ENCODE results near the gene EP400.
A peak's percentile ranks its signal among the peaks of the same experiment; 100 is the strongest.
"Not testable (repeated sequence)": the region's sequence is repeated elsewhere in the genome, so short reads cannot be mapped to it uniquely, and the experiment has no call there.

Gene EP400

DNA sequence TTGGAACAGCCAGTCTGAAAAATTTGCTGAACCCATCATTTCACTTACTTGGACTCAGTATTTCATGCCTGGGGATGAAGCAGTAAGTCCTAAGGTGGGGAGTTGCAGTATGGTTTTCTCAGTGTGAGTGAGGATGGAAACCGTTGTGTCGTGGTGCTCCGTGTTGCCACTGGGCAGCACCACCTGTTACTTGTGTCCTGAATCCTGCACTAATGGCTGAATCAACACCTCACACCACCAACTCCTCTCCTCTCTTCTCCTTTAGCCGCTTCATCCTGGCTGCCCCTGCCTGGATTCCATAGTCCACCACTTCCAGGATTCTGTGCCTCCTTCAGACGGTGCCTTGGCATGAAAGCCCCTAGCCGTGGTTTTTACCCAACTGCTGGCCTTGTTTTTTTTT lies 3.0 kb upstream of the EP400 start:
- peak in 2 of 10 donors; percentile 4 to 14 for DNase-seq
- intact Hi-C loops (cut with DNase I) = no loop called here

DNA sequence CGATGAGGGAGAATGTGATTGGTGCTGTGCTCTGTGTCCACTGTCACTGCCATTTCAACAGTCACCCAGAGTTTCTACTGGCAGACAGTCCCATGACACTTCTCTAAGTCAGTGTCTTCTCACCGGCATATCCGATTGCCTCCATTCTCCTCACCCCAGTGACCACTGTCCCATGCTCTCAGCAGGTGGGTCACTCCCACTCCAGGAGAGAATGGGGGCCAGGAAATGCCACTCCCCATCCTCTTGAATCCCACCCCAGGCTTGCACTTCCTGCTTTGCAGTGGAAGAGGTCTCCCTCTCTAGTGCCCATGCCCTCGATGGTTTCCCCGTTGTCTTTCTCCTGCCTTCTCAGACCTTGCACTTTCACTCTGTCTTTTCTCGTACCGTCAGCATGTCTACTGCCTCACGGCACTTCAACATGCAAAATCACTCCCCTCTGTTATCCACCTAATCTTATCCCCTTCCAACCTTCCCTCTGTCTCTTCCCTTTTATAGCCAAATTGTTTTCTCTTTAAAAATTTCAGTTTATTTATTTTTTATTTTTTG lies 2.2 kb upstream of the EP400 start:
- intact Hi-C loops (cut with DNase I) = no loop called here
- DNase-seq = peak in 2 of 10 donors; percentile 25 to 27

GRCh38 chr12:131948166-131948712 lies 1.5 kb upstream of the EP400 start:
- DNase-seq = peak in 3 of 10 donors; percentile 18 to 35 (median 21)

DNA sequence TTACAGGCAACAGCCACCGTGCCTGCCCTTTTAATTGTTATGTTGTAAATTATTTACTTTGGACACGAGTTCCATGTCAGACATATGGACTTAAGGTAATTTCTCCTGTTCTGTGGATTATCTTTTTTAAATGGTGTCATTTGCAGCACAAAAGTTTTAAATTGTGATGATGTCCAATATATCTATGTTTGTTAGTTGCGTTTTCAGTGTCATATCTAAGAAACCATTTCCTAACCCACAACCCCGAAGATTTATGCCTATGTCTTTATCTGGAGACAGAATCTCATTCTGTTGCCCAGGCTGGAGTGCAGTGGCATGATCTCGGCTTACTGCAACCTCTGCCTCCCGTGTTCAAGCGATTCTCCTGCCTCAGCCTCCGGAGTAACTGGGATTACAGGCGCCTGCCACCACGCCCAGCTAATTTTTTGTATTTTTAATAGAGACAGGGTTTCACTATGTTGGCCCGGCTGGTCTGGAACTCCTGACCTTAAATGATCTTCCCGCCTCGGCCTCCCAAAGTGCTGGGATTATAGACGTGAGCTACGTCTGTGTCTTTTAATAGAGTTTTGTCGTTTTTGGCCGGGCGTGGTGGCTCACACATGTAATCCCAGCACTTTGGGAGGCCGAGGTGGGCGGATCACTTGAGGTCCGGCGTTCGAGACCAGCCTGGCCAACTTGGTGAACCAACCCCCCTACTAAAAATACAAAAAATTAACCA lies 870 bp upstream of the EP400 start:
- intact Hi-C loops (cut with DNase I) = loop anchor here (1.0 kb wide), 2 partner anchors 20 to 55 kb away; partner anchors contain the start of genes PUS1 and ULK1
- not testable (repeated sequence) for DNase-seq

More at GRCh38 chr12:131948166-131948712, 1.5 kb upstream of the EP400 start:
- intact Hi-C loops (cut with DNase I) = no loop called here

DNA sequence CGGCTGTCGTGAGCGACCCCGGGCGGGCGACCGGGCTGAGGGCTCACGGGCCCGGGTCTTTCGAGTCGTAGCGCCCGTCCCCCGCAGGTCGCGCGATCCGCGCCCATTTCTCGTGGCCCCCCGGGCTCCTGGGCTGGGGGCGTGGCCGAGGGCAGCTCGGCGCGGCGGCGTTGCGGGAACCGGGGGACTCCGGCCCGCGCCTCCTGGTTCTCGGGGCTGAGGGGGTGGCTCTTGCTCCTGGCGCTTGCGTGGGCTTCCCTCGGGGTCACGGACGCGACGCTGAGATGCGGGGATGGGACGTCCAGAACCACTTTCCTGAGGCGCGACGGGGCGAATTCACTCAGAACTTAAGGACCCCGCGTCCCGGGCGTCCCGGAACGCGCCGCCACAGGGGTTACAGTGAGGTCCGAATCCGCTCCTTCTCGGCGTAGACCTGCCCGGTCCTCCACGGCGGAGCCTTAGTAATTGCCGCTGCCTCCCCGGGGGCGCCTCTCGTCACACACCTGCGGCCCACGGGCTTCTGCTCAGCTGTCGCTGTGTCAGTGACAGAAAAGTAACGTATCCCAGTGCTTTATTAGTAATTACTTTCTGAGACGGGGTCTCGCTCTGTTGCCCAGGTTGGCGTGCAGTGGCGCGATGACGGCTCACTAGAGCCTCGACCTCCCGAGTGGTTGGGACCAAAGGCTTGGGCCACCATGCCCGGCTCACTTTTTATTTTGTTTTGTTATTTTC lies 606 bp downstream of the EP400 start:
- intact Hi-C loops (cut with DNase I) = no loop called here
- peak in 1 of 10 donors; percentile 81 for DNase-seq

GRCh38 chr12:131953810-131954209 lies 4.1 kb downstream of the EP400 start:
- DNase-seq = peak in 1 of 10 donors; percentile 17
- intact Hi-C loops (cut with DNase I) = not testable (repeated sequence)

DNA sequence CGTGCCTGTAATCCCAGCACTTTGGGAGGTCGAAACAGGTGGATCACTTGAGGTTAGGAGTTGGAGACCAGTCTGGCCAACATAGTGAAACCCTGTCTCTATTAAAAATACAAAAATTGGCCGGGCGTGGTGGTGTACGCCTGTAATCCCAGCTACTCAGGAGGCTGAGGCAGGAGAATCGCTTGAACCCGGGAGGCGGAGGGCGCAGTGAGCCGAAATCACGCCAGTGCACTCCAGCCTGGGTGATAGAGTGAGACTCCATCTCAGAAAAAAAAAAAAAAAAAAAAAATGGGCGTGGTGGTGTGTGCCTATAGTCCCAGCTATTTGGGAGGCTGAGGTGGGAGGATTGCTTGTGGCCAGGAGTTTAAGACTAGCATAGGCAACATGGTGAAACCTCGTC lies 4.7 kb downstream of the EP400 start:
- peak in 1 of 10 donors; percentile 44 for DNase-seq
- intact Hi-C loops (cut with DNase I) = not testable (repeated sequence)

DNA sequence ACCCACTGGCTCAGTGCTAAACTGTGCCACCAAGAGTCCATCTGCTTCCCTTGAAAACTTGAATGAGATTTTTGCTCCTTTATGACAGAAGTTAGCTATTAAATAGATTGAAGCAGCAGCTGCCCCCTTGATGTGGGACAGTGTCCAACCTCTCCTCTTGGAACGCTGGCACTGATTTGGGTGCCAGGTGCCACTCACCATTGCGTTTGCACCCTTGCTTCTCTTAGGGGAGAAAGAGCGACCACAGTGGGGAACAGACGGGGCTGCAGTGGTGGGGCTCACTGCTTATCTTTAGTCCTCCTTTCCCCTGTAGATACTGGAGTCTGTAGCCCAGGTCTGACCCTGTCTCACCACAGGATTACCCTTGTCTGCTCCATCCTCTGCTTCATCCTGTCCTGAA lies 9.4 kb downstream of the EP400 start:
- intact Hi-C loops (cut with DNase I) = no loop called here
- DNase-seq = no peak

GRCh38 chr12:131959641-131960589 lies 10.2 kb downstream of the EP400 start:
- DNase-seq = no peak
- intact Hi-C loops (cut with DNase I) = no loop called here

DNA sequence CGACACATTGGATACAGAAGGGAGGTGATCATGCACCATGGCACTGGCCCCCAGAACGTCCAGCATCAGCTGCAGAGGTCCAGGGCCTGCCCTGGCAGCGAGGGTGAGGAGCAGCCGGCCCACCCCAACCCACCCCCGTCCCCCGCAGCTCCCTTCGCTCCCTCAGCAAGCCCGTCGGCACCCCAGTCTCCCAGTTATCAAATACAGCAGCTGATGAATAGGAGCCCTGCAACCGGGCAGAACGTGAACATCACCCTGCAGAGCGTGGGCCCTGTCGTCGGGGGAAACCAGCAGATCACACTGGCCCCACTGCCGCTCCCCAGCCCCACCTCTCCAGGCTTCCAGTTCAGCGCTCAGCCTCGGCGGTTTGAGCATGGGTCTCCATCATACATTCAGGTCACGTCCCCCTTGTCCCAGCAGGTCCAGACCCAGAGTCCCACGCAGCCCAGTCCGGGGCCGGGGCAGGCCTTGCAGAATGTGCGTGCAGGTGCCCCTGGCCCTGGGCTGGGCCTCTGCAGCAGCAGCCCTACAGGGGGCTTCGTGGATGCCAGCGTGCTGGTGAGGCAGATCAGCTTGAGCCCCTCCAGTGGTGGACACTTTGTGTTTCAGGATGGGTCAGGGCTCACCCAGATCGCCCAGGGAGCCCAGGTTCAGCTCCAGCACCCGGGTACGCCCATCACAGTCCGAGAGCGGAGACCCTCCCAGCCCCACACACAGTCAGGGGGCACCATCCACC lies 11.0 kb downstream of the EP400 start:
- DNase-seq; intact Hi-C loops (cut with DNase I): not testable (repeated sequence)

DNA sequence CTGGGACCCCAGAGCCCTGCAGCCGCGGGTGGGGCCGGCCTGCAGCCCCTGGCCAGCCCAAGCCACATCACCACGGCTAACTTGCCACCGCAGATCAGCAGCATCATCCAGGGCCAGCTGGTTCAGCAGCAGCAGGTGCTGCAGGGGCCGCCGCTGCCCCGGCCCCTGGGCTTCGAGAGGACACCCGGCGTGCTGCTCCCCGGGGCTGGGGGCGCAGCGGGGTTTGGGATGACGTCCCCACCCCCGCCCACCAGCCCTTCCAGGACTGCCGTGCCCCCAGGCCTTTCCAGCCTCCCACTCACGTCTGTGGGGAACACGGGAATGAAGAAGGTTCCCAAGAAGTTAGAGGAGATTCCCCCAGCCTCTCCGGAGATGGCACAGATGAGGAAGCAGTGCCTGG lies 11.6 kb downstream of the EP400 start:
- DNase-seq = not testable (repeated sequence)

DNA sequence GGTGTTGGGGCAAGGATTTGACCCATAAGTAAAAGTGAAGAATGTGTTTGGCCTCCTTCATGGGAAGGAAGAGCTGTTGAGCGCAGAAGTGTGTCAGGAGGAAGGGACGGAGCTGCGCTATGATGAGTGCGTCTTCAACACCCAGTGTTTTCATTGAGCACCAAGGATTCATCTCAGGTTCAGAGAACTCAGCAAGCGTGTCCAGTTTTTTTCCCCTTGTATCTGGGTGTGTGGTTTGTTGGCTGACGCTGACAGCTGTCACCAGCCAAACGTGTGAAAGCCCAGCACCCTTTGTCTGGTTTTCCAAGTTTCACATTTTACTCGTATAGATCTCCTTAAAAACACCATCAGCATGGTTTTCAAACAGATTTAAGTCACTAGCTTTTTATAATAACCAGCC lies 12.3 kb downstream of the EP400 start:
- DNase-seq = no peak
- intact Hi-C loops (cut with DNase I) = no loop called here

More for the DNA sequence above, 11.6 kb downstream of the EP400 start:
- intact Hi-C loops (cut with DNase I) = not testable (repeated sequence)

GRCh38 chr12:131963381-131963780 lies 13.6 kb downstream of the EP400 start:
- intact Hi-C loops (cut with DNase I) = no loop called here
- DNase-seq = no peak

DNA sequence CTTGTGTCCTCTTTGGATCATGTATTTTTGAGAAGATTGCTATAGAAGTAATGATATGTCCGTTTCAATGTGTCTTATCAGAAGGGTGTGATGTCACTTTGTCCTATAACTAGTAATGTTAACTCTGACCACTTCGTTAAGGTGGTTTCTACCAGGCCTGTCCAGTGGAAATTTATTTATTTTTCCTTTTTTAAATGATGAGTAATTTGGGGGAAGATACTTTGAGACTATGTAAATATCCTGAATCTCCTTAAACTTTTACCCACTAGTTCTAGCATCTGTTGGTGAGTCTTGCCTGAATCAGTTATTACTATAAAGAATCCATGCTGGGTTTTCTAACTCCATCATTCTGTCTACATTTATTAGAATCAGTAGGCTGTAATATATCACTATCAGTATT lies 15.3 kb downstream of the EP400 start:
- intact Hi-C loops (cut with DNase I) = no loop called here
- DNase-seq = no peak

DNA sequence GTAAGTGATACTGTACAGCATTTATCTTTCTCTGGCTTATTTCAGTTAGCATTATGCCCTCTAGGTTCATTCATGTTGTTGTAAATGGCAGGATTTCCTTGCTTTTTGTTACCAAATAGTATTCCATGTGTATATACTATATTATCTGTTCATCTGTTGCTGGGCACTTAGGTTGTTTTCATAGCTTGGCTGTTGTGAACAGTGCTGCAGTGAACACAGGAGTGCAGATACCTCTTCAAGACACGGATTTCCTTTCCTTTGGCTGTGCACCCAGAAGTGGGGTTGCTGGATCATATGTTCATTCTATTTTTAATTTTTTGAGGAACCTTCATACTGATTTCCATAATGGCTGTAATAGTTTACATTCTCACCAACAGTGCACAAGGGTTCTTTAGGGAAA lies 21.5 kb downstream of the EP400 start:
- intact Hi-C loops (cut with DNase I) = no loop called here

DNA sequence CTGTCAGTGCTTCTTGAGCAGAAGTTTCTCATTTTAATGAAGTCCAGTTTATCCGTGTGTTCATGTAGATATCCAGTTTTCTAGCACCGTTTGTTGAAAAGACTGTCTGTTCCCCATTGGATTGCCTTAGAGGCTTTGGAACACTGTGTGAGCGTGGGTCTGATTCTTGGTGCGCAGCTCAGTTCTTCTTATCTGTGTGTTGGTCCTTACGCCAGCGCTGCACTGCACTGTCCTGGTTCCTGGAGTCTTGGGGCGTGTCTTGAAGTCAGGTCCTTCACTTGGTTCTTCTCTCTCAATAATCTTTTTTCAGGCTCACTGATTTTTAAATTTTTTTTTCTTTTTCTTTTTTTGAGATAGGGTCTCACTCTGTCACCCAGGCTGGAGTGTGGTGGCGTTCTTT lies 25.5 kb downstream of the EP400 start:
- DNase-seq = no peak
- intact Hi-C loops (cut with DNase I) = no loop called here

More for the DNA sequence above, 21.5 kb downstream of the EP400 start:
- DNase-seq = no peak

DNA sequence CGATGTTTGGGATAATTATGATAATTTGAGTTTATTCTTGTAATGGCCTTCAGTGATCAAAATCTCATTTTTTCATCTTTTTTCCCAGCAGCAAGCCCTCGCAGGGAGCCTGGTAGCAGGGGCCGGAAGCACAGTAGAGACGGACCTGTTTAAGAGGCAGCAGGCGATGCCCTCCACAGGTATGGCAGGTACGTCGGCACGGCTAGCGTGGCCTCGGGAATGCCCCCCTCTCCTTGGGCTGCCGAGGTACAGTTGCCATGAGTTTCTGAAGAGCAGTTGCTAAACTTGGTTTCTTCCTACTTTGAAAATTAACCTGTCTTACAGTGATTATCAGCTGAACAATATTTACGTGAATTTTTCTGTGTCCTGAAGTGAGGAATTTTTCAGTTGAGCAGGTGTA lies 29.9 kb downstream of the EP400 start:
- intact Hi-C loops (cut with DNase I) = no loop called here

GRCh38 chr12:131980263-131980662 lies 30.5 kb downstream of the EP400 start:
- intact Hi-C loops (cut with DNase I) = no loop called here
- no peak for DNase-seq

More for the DNA sequence above, 29.9 kb downstream of the EP400 start:
- no peak for DNase-seq

GRCh38 chr12:131981388-131981787 lies 31.6 kb downstream of the EP400 start:
- intact Hi-C loops (cut with DNase I) = no loop called here
- no peak for DNase-seq

Measured in posterior cingulate gyrus (tissue), 11 donors.